Kidney (tissue), 14 donors: ENCODE measurements around the gene KRT20. TPM values are rescaled to one million over a fixed set of nuclear protein-coding genes. Genes with fewer than 3 reads are reported as not detected.
A peak's percentile ranks its signal among the peaks of the same experiment; 100 is the strongest.

Experiments
- DNase-seq, 5 donors: peaks; one replicate each; pipeline ENCODE4 v3.0.0-alpha.2; 2013 to 2020
- FAIRE-seq: peaks from 2 replicates; lab custom pipeline; 2012; peaks lifted over from hg19 to GRCh38; lab: Jason Lieb, UNC
- H3K27ac ChIP-seq, 2 donors: one replicate each; pipeline ENCODE4 v1.7.0; 2013; ENCODE audit warnings: low read depth in 2 of 2, low read length in 2 of 2, inconsistent platforms in 1 of 2
- H3K27me3 ChIP-seq: one replicate; pipeline ENCODE4 v1.7.1; 2013; ENCODE audit warnings: low read length, inconsistent platforms; ENCODE audit not compliant: control insufficient read depth, insufficient read depth
- H3K36me3 ChIP-seq, 3 donors: one replicate each; pipeline versions ENCODE4 v1.7.0 to v1.7.1; 2013; ENCODE audit warnings: low read length in 3 of 3, control low read depth in 1 of 3, inconsistent platforms in 1 of 3; ENCODE audit not compliant: insufficient read depth in 3 of 3, control insufficient read depth in 2 of 3
- H3K4me1 ChIP-seq, 3 donors: one replicate each; pipeline versions ENCODE4 v1.7.0 to v1.7.1; 2013; ENCODE audit warnings: low read length in 3 of 3, inconsistent platforms in 1 of 3, low read depth in 1 of 3; ENCODE audit not compliant: control insufficient read depth in 2 of 3, insufficient read depth in 2 of 3
- H3K4me3 ChIP-seq, 3 donors: one replicate each; pipeline versions ENCODE4 v1.7.0 to v1.8.1; 2013; ENCODE audit warnings: low read length in 3 of 3, control low read depth in 1 of 3, inconsistent platforms in 1 of 3
- H3K9ac ChIP-seq, 3 donors: one replicate each; pipeline versions ENCODE4 v1.7.0 to v1.7.1; 2013; ENCODE audit warnings: low read length in 3 of 3, control low read depth in 1 of 3, inconsistent platforms in 1 of 3
- H3K9me3 ChIP-seq, 3 donors: one replicate each; pipeline versions ENCODE4 v1.7.0 to v1.7.1; 2013; ENCODE audit warnings: low read length in 3 of 3, control low read depth in 1 of 3, inconsistent platforms in 1 of 3; ENCODE audit not compliant: control insufficient read depth in 2 of 3, insufficient read depth in 1 of 3
- CTCF ChIP-seq: IDR thresholded peaks from 3 replicates; pipeline ENCODE4 v1.5.1; 2012; ENCODE audit warnings: mild to moderate bottlenecking, moderate library complexity, borderline replicate concordance; ENCODE audit not compliant: insufficient read depth; ENCODE audit errors: extremely low read depth
- intact Hi-C: fragments of 100-400 bp; cut with DNase I; formaldehyde crosslinking; loops from one replicate; pipeline ENCODE4 v1.11.1; 2022
- polyA plus RNA-seq: library from polyadenylated mRNA; stranded (reverse); fragments of 350-450 nt; fragmentation: Illumina TruSeq; extraction: RNeasy Lipid Tissue Mini Kit (QIAGEN cat#74804); gene quantifications from one replicate; pipeline ENCODE4 v1.2.3, GENCODE V29; 2014; ENCODE audit warnings: low read depth, low replicate concordance; ENCODE audit not compliant: insufficient read depth
- total RNA-seq: library from RNA; stranded (reverse); fragmentation: NEBNext Ultra II Directional; extraction: Animal tissue kit (Norgen Biotek cat#: 25700); gene quantifications from one replicate; pipeline ENCODE4 v1.2.1, GENCODE V29; 2021
- donor health status: control.
- donor health status: control.
- donor health status: control.
- donor health status: control.
- donor health status: control.
- donor health status: DM: yes; HTN: yes; CAD: no.
- donor health status: Normal renal cell carcinoma (clear cell type).

Gene KRT20
- total and polyA plus RNA-seq, 2 donors from 2014 or later: not detected

DNA sequence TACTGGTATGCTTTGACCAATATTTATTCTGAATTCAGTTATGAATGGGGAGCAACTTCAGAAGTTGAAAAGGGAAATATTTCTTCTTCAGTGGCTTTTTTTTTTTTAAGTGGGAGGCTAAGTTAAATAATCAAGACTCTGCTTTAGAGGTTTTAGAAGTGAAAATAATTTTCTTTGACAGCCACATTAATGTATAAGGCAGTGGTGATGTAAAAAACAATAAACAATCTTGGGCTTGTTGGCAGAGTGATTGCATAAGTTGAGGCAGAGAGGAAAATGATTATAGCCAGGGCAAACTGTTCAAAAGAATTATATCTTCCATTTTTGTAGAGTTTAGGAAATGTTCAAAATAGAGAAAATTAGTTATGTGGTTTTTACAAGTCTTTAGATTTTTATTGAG, 12.6 kb downstream of the KRT20 start:
- Histone ChIP-seq H3K27ac (no peak overlapping the region), H3K4me1 (no peaks in the 10 kb centered on the region), H3K9ac (no peak overlapping the region), H3K9me3 (no peaks in the 10 kb centered on the region), H3K36me3 (no peaks in the 10 kb centered on the region), H3K27me3 (no peaks in the 10 kb centered on the region), H3K4me3 (no peak overlapping the region)
- FAIRE-seq (no peak), DNase-seq (no peak)
- no peak for TF ChIP-seq CTCF
- intact Hi-C loops: no loop called here

DNA sequence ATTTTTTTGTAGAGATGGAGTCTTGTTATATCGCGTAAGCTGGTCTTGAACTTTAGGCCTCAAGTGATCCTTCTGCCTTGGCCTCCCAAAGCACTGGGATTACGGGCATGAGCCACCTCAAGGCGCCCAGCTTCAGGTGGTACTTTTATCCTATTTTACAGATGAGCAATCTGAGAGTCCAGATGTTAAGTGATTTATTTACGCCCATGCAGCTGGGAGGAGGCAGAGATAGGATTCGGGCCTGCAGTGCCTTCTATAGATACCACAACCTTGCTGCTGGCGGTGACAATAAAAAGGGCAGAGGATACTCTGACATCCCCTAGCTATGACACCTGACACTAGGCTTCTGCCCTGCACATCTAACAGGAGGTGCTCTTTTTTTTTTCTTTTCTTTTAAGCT, 13.7 kb downstream of the KRT20 start:
- no peaks in the 10 kb centered on the region for H3K4me1 ChIP-seq
- FAIRE-seq (no peak), DNase-seq (peak in 2 of 5 donors; percentile 9 to 23)
- H3K27me3 ChIP-seq: no peaks in the 10 kb centered on the region
- H3K9me3 ChIP-seq: no peaks in the 10 kb centered on the region
- H3K9ac ChIP-seq: no peak overlapping the region
- H3K27ac ChIP-seq: no peak overlapping the region
- intact Hi-C loops: no loop called here
- no peak overlapping the region for H3K4me3 ChIP-seq
- no peaks in the 10 kb centered on the region for H3K36me3 ChIP-seq
- no peak for TF ChIP-seq CTCF

GRCh38 chr17:40870136-40870535, 14.9 kb downstream of the KRT20 start:
- no peak for TF ChIP-seq CTCF
- no peak overlapping the region for H3K9ac ChIP-seq
- no peak overlapping the region for H3K4me3 ChIP-seq
- FAIRE-seq (no peak), DNase-seq (no peak)
- H3K4me1 ChIP-seq: no peaks in the 10 kb centered on the region
- H3K36me3 ChIP-seq: no peaks in the 10 kb centered on the region
- no peaks in the 10 kb centered on the region for H3K27me3 ChIP-seq
- H3K27ac ChIP-seq: no peak overlapping the region
- no peaks in the 10 kb centered on the region for H3K9me3 ChIP-seq
- intact Hi-C loops: no loop called here

DNA sequence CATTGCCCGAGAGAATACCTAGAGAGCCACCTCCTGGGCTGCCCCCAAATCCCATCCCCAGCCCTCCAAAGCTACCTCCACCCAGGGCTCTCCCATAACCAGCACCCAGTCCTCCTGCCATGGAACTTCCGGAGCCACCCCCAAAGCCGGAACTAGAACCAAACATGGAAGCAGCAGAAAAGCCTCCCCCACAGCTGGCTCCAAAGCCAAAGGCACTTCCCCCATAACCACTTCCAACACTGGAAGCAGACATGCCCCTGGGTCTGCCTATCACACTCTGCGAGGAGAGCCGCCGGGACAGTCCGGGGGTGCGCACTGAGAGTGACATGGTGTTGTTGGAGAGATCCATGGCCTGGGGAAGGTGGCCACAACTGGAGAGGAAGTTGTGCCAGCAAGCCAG, 18.2 kb downstream of the KRT20 start, which contains the start of gene KRT12:
Gene KRT12, minus strand, starts transcription at position 386 of the 400 bp plus-strand sequence. Its CDS starts 37 bp downstream, at position 349.
- no peak within 1 kb of the TSS for H3K4me3 ChIP-seq
- no peaks in the 10 kb centered on the region for H3K36me3 ChIP-seq
- H3K27ac ChIP-seq: no peak within 1 kb of the TSS
- no peaks in the 10 kb centered on the region for H3K27me3 ChIP-seq
- no peak within 1 kb of the TSS for H3K9ac ChIP-seq
- no peaks in the 10 kb centered on the region for H3K9me3 ChIP-seq
- FAIRE-seq (no peak), DNase-seq (no peak)
- intact Hi-C loops: no loop called here
- no peak for TF ChIP-seq CTCF
- H3K4me1 ChIP-seq: no peaks in the 10 kb centered on the region
